NCI-H1930 (cell line): ENCODE data around the gene RHOB.
"Not testable (repeated sequence)": the region's sequence is repeated elsewhere in the genome, so short reads cannot be mapped to it uniquely, and the experiment has no call there.

ENCODE experiments used
- DNase-seq, 2 experiments: peaks; one replicate each; lab custom pipeline; 2025; lab: John Stamatoyannopoulos, UW

Gene RHOB

GRCh38 chr2:20446917-20447436, at the start of gene RHOB:
RHOB (plus strand) TSS chr2:20447074; CDS start chr2:20447466, 392 bp downstream.
- peak; percentile 94 to 96 for DNase-seq

DNA sequence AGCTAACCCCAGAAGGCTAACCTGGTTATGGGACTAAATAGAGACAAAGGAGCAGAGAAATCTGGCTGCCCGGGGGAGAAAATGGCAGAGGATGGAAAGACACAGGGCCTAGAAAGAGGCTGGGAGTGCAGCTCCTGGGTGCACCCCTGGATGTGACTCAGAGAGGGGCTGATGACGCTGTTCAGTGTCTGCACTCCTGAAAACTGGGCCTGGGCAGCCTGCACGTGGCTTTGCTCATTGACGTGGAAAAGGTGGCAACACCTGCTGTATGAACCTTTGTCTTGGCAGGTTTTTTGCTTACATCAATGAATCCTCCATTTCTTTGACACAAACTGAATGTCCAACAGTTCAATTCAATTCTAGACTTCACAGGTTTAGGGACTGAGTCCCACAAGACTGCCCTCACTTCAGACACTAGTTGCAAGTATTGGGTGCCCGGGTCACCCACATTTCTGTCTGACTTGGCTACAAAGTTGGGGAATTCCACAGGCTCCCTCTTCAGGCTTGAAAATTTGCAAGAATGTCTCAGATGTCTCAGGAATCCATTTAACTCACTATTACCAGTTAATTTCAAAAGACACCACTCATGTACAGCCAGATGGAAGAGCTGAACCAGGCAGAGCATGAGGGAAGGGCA, 48.9 kb upstream of the RHOB start:
- no peak for DNase-seq

DNA sequence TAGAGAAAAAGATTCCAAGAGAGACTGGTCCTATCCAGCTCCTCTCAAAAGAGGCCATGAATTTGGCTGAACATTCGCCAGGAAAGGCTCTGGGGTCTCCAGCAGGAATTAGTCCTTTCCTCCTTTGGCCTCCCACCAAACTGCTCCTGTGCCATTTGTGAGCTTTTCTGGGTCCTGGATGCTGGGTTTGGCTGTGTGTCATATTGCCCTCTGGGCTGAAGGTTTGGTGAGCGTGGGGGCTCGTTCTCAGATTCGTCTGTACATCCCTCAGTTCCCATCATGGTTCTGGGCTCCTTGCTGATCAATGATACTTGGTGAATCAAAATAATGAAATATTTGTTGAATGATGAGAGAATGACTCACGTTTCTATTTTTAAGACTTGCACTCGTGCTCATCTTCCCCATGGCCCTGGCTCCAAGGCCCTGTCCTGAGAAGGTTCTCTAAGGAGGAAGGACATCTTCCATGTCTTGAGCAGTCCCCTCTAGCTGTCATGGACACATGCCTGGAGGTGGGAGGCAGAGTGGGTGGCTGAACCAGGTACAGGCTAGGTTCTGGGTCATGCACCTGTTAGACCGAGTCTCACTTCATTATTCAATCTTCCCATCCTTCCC, 47.8 kb upstream of the RHOB start:
- no peak for DNase-seq

- DNase-seq: no peak
Measured at GRCh38 chr2:20400306-20400705, 46.6 kb upstream of the RHOB start.

GRCh38 chr2:20400787-20401488, 45.9 kb upstream of the RHOB start:
- DNase-seq: no peak

DNA sequence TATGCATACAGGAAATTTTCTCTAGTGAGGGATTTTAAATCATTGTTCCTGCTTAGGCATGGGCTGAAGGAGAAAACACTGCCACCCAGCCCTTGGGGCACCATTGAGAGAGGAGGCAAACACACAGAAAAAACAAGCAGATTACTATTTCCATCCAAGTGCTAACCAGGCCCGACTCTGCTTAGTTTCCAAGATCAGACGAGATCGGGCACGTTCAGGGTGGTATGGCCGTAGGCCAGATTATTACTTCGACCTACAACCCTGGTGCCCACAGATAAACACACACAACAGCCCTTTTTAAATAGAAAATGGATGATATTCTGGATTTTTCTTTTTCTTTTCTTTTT, 45.4 kb upstream of the RHOB start:
- no peak for DNase-seq

- no peak for DNase-seq
Measured at GRCh38 chr2:20403774-20404312, 43.0 kb upstream of the RHOB start.

DNA sequence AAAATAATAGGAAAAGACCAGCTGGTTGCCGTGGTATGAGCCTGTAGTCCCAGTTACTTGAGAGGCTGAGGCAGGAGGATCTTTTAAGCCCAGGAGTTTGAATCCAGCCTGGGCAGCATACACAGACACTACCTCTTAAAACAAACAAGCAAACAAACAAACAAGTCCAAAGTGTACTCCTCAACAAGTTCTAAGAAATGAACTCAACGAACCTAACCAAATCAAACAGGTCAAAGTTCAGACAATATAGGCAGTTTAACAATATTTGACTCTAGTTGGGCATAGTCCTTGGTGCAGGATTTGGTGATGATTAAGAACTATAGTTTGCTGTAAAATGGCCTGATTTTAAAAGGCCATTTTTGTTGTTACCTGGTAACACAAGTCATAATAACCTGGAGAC, 41.9 kb upstream of the RHOB start:
- DNase-seq: no peak

GRCh38 chr2:20409039-20409438, 37.8 kb upstream of the RHOB start:
- no peak for DNase-seq

DNA sequence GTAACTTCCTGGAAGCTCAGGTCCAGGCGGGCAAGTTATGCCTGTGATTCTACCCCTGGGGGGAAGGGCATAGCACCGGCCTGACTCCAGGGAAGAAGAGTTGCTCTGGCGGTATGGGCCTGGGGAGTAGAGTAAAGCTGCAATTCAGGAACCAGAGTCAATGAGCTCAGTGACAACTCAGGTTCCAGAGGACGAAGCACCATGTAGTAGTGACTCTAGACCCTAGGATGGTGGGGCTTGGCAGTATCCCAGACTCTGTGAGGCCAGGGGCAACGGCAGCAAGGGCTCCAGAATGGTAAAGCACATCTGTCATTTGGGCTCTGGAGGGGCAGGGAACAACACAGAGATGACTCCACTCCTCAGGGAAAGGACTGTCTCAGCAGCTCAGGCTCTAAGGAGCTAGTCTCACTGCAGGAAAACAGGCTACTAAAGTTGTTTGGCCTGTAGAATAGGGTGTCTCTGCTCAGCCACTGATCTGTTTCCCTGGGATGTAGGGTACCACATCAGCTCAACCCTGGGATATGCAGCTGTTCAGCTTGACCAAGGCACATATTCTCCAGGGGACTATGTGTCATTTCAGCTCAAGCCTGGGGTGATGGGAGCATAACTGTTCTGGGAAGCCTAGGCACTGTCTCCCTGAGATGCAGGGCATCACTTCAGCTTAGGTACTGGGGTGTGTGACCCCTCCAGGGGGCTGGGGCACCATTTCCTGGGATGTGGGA, 36.2 kb upstream of the RHOB start:
- no peak for DNase-seq

DNA sequence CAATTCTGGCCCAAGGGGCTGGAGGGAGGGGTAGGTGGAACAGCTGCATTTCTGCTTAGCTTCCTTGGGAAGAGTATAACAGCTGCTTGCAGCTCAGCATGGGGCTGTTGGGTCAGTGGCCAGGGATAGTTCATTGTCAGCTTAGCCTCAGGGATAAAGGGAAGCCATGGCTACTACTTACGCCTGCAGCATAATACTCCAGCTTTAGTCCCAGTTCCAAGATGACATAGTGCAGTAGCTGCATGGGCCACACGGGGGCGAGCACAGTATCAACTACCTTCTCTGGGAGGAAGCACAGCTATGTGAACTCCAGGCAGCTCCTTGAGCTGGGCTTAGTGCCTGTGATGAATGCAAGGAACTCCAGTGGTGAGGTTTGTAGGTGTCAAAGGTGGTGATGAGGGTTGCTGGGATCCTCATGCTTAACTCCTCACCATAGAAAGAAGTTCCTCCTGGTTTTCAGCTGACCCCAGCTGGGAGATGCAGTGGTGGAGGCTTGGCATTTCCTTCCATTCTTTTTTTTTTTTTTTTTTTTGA, 35.4 kb upstream of the RHOB start:
- DNase-seq: no peak

- DNase-seq: no peak
Measured at GRCh38 chr2:20414806-20415205, 32.1 kb upstream of the RHOB start.

DNA sequence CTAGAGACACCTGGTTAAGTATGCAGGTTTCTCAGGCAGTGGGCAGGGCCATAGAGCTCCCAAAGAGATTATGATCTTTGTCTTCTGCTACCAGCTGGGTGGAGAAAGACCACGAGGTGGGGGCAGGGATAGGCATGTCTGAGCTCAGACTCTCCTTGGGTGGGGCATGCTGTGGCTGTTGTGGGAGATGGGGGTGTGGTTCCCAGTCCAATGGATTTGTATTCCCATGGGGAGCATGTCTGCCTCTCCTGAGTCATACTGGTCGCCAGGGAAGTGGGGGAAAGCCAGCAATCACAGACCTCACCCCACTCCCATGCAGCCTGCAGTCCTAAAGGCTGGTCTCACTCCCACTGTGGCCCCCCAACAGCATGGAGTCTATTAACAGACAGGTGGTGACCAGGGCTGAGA, 31.4 kb upstream of the RHOB start:
- DNase-seq: no peak

- DNase-seq: no peak
Measured at GRCh38 chr2:20416723-20417122, 30.2 kb upstream of the RHOB start.

DNA sequence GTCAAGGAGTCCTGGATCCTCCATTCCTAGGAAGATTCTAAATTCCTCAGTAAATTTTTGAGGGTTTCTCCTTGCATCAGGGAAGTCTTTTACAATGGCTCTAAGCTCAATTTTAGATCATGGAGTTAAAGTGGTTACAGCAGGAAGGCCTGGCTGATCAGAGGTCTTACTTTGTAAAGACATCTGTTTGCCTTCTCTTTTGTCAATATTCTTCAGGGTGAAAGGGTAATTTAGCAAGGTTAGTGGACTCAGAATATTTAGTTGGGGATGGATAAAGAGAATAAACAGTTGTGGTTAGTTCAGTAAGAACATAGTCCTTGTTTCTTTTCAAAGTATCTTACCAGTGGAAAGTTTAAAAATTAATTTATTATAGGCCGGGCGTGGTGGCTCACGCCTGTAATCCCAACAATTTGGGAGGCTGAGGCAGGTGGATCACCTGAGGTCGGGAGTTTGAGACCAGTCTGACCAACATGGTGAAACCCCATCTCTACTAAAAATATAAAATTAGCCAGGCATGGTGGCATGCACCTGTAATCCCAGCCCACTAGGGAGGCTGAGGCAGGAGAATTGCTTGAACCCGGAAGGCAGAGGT, 29.5 kb upstream of the RHOB start:
- not testable (repeated sequence) for DNase-seq

DNA sequence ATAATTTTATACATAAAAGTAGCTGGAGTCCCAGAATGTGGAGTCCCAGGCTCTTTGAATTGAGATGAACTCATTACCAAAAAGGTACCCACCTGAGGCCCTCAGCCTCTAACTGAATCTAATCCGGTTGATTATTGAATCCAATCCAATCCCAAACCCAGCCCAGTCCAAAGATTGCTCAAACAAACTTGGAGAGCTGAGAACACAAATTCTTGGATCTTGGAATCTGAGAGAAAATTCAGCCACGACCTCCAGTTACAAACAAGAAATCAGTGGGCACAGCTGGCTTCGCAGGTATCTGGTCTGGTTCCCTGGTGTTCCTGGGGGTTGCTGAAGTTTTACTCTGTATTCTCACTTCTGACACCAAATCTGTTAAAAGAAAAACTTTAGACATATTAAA, 28.4 kb upstream of the RHOB start:
- DNase-seq: no peak

GRCh38 chr2:20419007-20419576, 27.8 kb upstream of the RHOB start:
- DNase-seq: no peak

DNA sequence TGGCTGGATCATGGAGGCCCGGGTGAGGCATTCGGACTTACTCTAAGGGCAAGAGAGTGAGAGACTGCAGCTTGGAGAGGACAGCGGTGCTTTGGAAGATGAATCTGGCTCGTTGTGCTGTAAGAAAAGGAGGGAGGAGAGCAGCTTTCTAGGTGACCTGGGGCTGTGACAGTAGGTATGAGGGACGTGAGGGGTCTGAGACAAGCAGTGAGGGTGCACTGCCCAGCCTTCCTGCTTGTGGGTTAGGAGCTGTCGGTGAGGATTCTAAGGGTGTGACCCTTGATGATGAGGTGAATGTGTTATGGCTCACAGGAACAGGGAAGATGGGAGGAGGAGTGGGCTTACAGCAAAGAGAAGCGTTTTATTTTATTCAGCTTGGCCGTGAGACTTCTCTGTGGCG, 27.1 kb upstream of the RHOB start:
- no peak for DNase-seq

DNA sequence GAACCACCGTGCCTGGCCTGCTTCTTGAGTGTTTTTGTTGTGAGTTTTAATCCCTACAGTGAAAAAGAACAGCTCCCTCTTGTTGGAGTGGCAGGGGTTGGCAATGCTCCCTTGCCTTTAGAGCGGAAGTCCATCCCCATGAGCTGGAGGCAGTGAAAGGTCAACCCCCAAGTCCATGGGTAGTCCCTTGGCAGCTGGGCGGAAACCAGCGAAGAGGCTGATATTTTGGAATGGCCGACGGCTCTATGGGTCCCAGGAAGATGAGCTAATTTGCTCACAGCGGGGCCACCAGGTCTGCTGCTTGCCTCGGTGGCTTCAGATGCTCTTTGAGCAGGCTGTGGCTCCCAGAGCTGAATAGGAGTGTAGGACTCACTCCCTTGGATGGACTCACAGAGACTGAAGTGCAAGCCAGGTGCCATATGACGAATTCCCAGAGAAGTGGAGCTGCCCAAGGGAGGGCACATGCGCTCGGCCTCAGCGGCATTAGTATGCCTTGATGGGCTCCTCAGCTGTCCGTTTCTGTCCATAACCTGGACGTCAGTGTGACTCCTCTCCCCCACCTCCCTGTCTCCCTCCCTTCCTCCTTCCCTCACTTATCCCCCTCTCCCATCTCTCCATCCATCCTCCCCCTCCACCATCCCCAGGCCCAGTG, 25.4 kb upstream of the RHOB start:
- no peak for DNase-seq

DNA sequence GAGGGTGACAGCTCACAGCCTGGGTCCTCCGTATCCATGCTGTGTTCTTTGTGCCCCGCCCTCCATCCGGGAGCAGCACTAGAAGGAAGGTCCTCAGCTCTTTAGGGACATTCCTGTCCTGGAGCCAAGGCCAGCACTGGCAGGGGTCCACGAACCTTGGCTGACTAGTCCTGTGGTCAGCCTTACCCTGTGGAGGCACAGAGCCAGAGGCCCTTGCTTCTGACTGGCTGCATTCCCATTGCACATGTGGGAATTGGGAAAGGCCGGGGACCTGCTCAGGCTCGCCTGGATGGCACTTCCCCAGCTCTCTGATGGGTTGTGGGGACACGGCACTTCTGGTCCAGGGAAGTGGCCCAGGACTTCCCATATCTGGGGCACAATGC, 24.9 kb upstream of the RHOB start:
- no peak for DNase-seq
